AG04450 (cell line): ENCODE measurements around the gene TPBGL. TPM values are rescaled to one million over a fixed set of nuclear protein-coding genes. Genes with fewer than 3 reads are reported as not detected.

ENCODE experiments used
- CTCF ChIA-PET: fragments of 300-600, 350-600 bp; formaldehyde crosslinking; extraction: SDS; loops from one replicate; lab custom pipeline; 2022; ENCODE audit warnings: antibody characterized with exemption, inconsistent platforms; lab: Charles Lee
- POLR2A ChIA-PET: fragments of 350-600 bp; formaldehyde crosslinking; extraction: SDS; loops from one replicate; lab custom pipeline; 2021; ENCODE audit warnings: antibody characterized with exemption, inconsistent platforms; lab: Yijun Ruan, JAX
- DNase-seq: peaks from one replicate; pipeline ENCODE4 v3.0.0-alpha.2; 2011; ENCODE audit warnings: low read depth, low spot score
- H3K27ac ChIP-seq: one replicate; pipeline ENCODE4 v1.5.1; 2012; ENCODE audit warnings: low read depth, low read length, control low read depth
- H3K27me3 ChIP-seq: one replicate; pipeline ENCODE4 v1.6.0; 2012; ENCODE audit warnings: low read length; ENCODE audit not compliant: control insufficient read depth, insufficient read depth
- H3K4me3 ChIP-seq: 2 replicates; pipeline ENCODE4 v1.5.1; 2011; ENCODE audit warnings: mild to moderate bottlenecking, low read depth, low read length, control low read depth
- H3K9me3 ChIP-seq: 2 replicates; pipeline ENCODE4 v1.5.1; 2012; ENCODE audit warnings: low read length; ENCODE audit not compliant: control insufficient read depth, insufficient read depth
- polyA plus RNA-seq: library from polyadenylated mRNA; depleted of rRNA; stranded (reverse); fragments of >200 nt; gene quantifications from 2 replicates; pipeline ENCODE4 v1.2.3, GENCODE V29; 2011
- TF ChIP-seq, protein P1 (sequence below): IDR thresholded peaks from 2 replicates; pipeline ENCODE4 v1.5.1; 2011; ENCODE audit warnings: low read depth, low read length, control low read depth, inconsistent platforms

Gene TPBGL
- polyA plus RNA-seq, 1 experiment, result not detected

DNA sequence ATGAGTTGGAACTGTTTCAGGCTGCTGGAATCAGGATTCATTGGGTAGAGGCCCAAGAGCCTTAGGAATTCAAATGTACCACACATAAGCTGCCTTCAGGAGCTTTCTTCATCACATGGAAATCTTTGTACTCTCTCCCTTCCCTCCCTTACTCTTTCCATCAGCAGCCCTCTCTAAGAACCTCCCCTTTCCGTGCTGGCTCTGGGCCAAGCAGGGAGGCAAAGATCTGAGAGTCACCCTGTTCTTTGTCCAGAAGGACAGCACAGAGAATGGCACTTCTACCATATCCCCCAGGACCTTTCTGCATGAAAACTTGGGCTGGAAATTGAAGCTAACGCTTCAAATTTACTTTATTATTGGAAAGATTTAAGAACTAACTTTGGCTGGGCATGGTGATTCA is 20.7 kb upstream of the TPBGL start:
- POLR2A ChIA-PET, result no interaction called here
- H3K9me3 ChIP-seq, result no peaks in the 10 kb centered on the region; the same call in 1 of the 2 replicates
- H3K27me3 ChIP-seq, result peaks cover 6% of the 10 kb centered on the region
- DNase-seq, result no peak
- TF ChIP-seq, protein P1, sequence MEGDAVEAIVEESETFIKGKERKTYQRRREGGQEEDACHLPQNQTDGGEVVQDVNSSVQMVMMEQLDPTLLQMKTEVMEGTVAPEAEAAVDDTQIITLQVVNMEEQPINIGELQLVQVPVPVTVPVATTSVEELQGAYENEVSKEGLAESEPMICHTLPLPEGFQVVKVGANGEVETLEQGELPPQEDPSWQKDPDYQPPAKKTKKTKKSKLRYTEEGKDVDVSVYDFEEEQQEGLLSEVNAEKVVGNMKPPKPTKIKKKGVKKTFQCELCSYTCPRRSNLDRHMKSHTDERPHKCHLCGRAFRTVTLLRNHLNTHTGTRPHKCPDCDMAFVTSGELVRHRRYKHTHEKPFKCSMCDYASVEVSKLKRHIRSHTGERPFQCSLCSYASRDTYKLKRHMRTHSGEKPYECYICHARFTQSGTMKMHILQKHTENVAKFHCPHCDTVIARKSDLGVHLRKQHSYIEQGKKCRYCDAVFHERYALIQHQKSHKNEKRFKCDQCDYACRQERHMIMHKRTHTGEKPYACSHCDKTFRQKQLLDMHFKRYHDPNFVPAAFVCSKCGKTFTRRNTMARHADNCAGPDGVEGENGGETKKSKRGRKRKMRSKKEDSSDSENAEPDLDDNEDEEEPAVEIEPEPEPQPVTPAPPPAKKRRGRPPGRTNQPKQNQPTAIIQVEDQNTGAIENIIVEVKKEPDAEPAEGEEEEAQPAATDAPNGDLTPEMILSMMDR, result no peak
- CTCF ChIA-PET, result interaction anchor here (2.9 kb wide), 1 partner anchor 15 kb away, joined by 9 read pairs; no protein-coding TSS in a partner anchor
- H3K27ac ChIP-seq, result no peak overlapping the region
- no peak overlapping the region for H3K4me3 ChIP-seq

DNA sequence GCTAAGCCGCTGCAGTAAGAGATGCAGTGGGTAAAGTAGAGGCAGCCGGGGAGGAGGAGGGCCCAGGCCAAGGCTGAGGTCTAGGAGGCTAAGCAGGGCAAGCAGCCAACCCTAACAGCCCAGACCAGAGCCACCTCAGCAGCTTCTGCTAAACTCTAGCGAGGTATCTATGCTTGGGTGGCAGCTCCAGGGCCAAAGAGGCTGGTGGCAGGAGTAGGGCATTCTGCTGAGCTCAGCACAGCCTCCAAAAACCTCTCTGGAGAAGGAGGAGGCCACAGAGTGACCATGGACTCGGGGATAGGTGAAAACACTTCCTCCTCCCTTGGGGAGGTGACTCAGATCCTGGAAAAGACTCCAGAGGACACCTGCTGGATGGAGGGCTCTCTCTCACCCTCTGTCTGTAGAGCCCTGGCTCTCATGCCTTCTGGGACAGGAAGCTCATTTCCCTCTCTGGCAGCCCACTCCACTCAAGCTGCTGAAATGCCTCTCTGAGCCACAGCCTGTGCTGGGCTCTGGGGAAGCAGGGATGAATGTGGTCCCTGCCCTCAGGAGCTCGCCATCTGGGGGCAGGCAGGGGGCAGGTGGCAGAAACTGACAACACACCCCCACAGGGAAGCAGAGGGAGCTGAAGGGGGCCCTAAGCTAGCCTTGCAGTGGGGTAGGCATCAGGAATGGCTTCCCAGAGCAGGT is 16.5 kb upstream of the TPBGL start:
- H3K27ac ChIP-seq, result no peak overlapping the region
- POLR2A ChIA-PET, result no interaction called here
- TF ChIP-seq, protein P1, result no peak
- H3K4me3 ChIP-seq, result no peak overlapping the region
- H3K27me3 ChIP-seq, result peaks cover 15% of the 10 kb centered on the region
- CTCF ChIA-PET, result interaction anchor here (1.3 kb wide), 2 partner anchors 19 to 84 kb away, joined by 4 to 6 read pairs; no protein-coding TSS in a partner anchor
- H3K9me3 ChIP-seq, result no peaks in the 10 kb centered on the region; the same call in 1 of the 2 replicates
- no peak for DNase-seq

DNA sequence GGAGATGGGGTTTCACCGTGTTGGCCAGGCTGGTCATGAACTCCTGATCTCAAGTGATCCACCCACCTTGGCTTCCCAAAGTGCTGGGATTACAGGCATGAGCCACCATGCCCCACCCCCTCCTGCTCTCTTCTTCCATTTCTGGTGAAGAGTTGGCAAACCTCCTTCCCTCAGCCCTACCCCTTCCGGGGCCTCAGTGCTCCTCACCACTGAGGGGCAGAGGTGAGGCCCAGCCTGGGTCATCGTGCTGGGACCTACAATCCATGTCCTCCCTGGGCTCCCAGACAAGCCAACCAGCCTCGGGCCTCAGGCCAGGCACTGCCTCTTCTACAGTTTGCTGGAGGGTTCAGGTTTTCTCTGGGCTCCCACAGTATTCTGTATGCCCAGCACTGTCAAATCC is 14.8 kb upstream of the TPBGL start:
- Histone ChIP-seq H3K27ac (no peak overlapping the region), H3K27me3 (peaks cover 19% of the 10 kb centered on the region), H3K9me3 (no peaks in the 10 kb centered on the region; the same call in 1 of the 2 replicates), H3K4me3 (no peak overlapping the region)
- CTCF ChIA-PET, result interaction anchor here (1.0 to 2.5 kb wide), 2 partner anchors 16 to 22 kb away, joined by 3 to 6 read pairs; no protein-coding TSS in a partner anchor
- no peak for DNase-seq
- TF ChIP-seq, protein P1, result no peak
- POLR2A ChIA-PET, result no interaction called here

DNA sequence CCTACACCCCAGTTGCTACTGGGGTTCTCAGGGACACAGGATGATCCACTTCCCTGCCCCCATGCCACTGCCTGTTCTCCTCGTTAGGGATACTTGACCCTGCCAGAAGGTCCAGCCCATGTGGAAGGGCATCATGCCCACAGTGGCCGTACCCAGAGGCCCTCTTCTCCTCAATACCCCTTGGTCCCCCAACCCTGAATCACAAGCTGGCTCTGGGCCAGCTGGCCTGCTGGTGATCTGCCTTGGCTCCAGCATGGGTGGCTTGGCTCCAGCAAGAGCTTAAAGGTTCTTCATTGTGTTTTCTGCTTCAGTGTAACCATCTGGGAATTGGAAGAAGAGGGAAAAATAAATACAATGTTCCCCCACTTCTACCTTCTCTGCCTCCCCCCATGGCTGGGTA is 11.1 kb upstream of the TPBGL start:
- POLR2A ChIA-PET, result no interaction called here
- DNase-seq, result no peak
- TF ChIP-seq, protein P1, result no peak
- H3K27me3 ChIP-seq, result peaks cover 13% of the 10 kb centered on the region
- H3K27ac ChIP-seq, result no peak overlapping the region
- H3K9me3 ChIP-seq, result no peaks in the 10 kb centered on the region; the same call in 1 of the 2 replicates
- no peak overlapping the region for H3K4me3 ChIP-seq
- CTCF ChIA-PET, result interaction anchor here (0.9 to 1.1 kb wide), 2 partner anchors 12 to 19 kb away, joined by 3 read pairs; no protein-coding TSS in a partner anchor

DNA sequence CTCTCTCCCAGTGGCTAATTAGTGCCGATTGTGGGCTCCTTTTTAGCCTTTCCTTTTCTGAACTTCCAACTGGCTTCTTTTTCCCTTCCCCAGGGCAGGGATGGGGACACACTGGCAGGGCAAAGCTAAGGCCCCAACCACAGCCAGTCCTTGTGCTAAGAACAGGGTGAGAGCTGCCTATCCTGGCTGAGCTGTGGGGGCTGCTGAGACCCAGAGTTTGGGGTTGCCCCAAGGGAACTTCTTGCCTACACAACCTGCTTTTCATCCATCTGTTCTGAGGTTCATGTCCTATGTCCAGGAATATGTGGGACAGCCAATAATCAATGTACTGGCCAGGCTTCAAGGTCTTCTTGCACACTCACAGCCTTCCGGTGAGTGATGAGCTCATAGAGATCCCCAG is 10.0 kb upstream of the TPBGL start:
- no peaks in the 10 kb centered on the region for H3K9me3 ChIP-seq
- ChIA-PET CTCF (interaction anchor here (1.4 kb wide), 1 partner anchor 86 kb away, joined by 3 read pairs; no protein-coding TSS in a partner anchor), POLR2A (no interaction called here)
- TF ChIP-seq, protein P1, result no peak
- H3K4me3 ChIP-seq, result no peak overlapping the region
- no peak overlapping the region for H3K27ac ChIP-seq
- no peak for DNase-seq
- H3K27me3 ChIP-seq, result peaks cover 13% of the 10 kb centered on the region
